ENCODE data around the gene CEMIP. TPM values are rescaled to one million over a fixed set of nuclear protein-coding genes. Genes with fewer than 3 reads are reported as not detected.
"Not testable (repeated sequence)": the region's sequence is repeated elsewhere in the genome, so short reads cannot be mapped to it uniquely, and the experiment has no call there.

Gene CEMIP
- total and polyA plus RNA-seq, 2 of the 4 experiments (the other 2 are of a cell fraction) = 63.8 to 78.0 TPM

GRCh38 chr15:80965454-80965853 lies 186.3 kb downstream of the CEMIP start:
- H3K56ac ChIP-seq (ENCODE audit: extremely low read depth, insufficient read depth, low read length); dilution Hi-C loops (cut with HindIII; ENCODE audit: low sequenced_read_pairs, unreplicated experiment); H3K23ac ChIP-seq (ENCODE audit: low read depth, low read length); H2BK15ac ChIP-seq (ENCODE audit: low read depth, low read length); H3K36me3 ChIP-seq (ENCODE audit: control insufficient read depth, insufficient read depth, low read length); POLR2A ChIA-PET (ENCODE audit: unreplicated experiment); H4K5ac ChIP-seq (ENCODE audit: low read depth, low read length); H3K4me3 ChIP-seq (ENCODE audit: insufficient read depth, low read depth, low read length); H3K9ac ChIP-seq (ENCODE audit: low read depth, low read length); H3K4me2 ChIP-seq (ENCODE audit: low read depth, low read length); H3K18ac ChIP-seq (ENCODE audit: low read depth, low read length); H2AFZ ChIP-seq (replicated peaks; ENCODE audit: low read length, poor library complexity); ATAC-seq (ENCODE audit: low read depth); H3K27me3 ChIP-seq (ENCODE audit: control insufficient read depth, insufficient read depth, low read length); H4K8ac ChIP-seq (ENCODE audit: low read depth in 2 of 2, low read length in 2 of 2); H2AK5ac ChIP-seq (ENCODE audit: low read depth, low read length); H2BK120ac ChIP-seq (ENCODE audit: low read depth, low read length); H3K27ac ChIP-seq (ENCODE audit: insufficient read depth, low read length); H2BK5ac ChIP-seq (ENCODE audit: low read depth, low read length, poor library complexity, severe bottlenecking); CTCF ChIA-PET; H2AK9ac ChIP-seq (replicated peaks; ENCODE audit: low read depth, low read length, poor library complexity); BruUV-seq (replicated peaks); H4K91ac ChIP-seq (ENCODE audit: insufficient read depth, low read depth, low read length); H3K4ac ChIP-seq (ENCODE audit: low read depth, low read length); H3K14ac ChIP-seq (replicated peaks; ENCODE audit: low read depth, low read length); H2BK20ac ChIP-seq (ENCODE audit: low read depth, low read length); DNase-seq; H3K9me3 ChIP-seq (ENCODE audit: control insufficient read depth, insufficient read depth, low read length); intact Hi-C loops (cut with micrococcal nuclease): not testable (repeated sequence)
- Histone ChIP-seq H3K9me1 (ENCODE audit: insufficient read depth, low read length) (peaks cover 15% of the 10 kb centered on the region), H4K20me1 (ENCODE audit: insufficient read depth, low read length) (peaks cover 12% of the 10 kb centered on the region; the same call in 1 of the 2 replicates), H3K79me1 (ENCODE audit: low read depth in 1 of 2, low read length in 2 of 2) (peaks cover 9 to 15% of the 10 kb centered on the region in 2 experiments; a peak in 2 of 4 replicates), H3K4me1 (ENCODE audit: control insufficient read depth, insufficient read depth, low read length) (peaks cover 13% of the 10 kb centered on the region)
- in situ Hi-C loops (cut with MboI; ENCODE audit: low sequenced_read_pairs) = loop anchor here (5.0 kb wide), 1 partner anchor 508 kb away; no protein-coding TSS in a partner anchor

All from IMR-90 (cell line).